ENCODE data around the gene ATRN. TPM values are rescaled to one million over a fixed set of nuclear protein-coding genes. Genes with fewer than 3 reads are reported as not detected.

Gene ATRN
- total RNA-seq, 1 experiment from 2014 or later, result 19.9 TPM

DNA sequence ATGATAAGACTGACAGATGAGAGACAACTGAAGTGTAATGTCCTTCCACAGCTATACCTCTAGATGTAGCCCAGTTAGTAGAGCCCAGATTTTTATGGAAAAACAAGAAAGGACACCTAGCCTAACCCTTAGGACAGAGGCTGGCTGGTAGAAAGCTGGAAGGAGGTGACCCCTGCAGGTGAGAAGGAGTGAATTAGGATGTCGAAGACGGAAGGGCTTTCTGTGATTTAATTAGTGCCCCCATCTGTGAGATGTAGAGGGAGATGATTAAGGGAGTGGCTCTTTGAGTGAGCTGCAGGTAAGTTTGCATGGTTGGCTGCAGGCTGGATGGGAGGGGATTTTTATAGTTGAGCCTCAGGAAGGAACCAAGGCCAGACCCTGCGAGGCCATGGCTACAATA lies 109.6 kb downstream of the ATRN start:
- DNase-seq (ENCODE audit: low spot score), result peak; percentile 23
- Mint-ChIP-seq H3K4me3 (no peak overlapping the region), H3K4me1 (peaks cover 6% of the 10 kb centered on the region), H3K9me3 (no peaks in the 10 kb centered on the region), H3K27me3 (ENCODE audit: low read depth) (no peaks in the 10 kb centered on the region), H3K27ac (no peak overlapping the region), H3K36me3 (peaks cover 10% of the 10 kb centered on the region; the same call in 1 of the 2 replicates)
- ChIA-PET CTCF (interaction anchor here (0.5 to 2.3 kb wide), 11 partner anchors 9 to 279 kb away, joined by 3 to 10 read pairs (median 3); no protein-coding TSS in a partner anchor), POLR2A (no interaction called here)
- peak; percentile 97 for ATAC-seq
- TF ChIP-seq, protein P1, sequence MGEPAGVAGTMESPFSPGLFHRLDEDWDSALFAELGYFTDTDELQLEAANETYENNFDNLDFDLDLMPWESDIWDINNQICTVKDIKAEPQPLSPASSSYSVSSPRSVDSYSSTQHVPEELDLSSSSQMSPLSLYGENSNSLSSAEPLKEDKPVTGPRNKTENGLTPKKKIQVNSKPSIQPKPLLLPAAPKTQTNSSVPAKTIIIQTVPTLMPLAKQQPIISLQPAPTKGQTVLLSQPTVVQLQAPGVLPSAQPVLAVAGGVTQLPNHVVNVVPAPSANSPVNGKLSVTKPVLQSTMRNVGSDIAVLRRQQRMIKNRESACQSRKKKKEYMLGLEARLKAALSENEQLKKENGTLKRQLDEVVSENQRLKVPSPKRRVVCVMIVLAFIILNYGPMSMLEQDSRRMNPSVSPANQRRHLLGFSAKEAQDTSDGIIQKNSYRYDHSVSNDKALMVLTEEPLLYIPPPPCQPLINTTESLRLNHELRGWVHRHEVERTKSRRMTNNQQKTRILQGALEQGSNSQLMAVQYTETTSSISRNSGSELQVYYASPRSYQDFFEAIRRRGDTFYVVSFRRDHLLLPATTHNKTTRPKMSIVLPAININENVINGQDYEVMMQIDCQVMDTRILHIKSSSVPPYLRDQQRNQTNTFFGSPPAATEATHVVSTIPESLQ (CRISPR knock-in tag; IDR thresholded peaks at IDR 0.05), result no peak
- TF ChIP-seq, protein P2, sequence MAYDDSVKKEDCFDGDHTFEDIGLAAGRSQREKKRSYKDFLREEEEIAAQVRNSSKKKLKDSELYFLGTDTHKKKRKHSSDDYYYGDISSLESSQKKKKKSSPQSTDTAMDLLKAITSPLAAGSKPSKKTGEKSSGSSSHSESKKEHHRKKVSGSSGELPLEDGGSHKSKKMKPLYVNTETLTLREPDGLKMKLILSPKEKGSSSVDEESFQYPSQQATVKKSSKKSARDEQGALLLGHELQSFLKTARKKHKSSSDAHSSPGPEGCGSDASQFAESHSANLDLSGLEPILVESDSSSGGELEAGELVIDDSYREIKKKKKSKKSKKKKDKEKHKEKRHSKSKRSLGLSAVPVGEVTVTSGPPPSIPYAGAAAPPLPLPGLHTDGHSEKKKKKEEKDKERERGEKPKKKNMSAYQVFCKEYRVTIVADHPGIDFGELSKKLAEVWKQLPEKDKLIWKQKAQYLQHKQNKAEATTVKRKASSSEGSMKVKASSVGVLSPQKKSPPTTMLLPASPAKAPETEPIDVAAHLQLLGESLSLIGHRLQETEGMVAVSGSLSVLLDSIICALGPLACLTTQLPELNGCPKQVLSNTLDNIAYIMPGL (CRISPR knock-in tag; IDR thresholded peaks at IDR 0.05), result no peak
- TF ChIP-seq ZNF219 (CRISPR knock-in tag; IDR thresholded peaks at IDR 0.05; ENCODE audit: borderline replicate concordance) (no peak), RORB (CRISPR knock-in tag; IDR thresholded peaks at IDR 0.05) (no peak), ZNF121 (CRISPR knock-in tag; IDR thresholded peaks at IDR 0.05) (no peak), TEAD1 (CRISPR knock-in tag; IDR thresholded peaks at IDR 0.05) (no peak), HMGA2 (CRISPR knock-in tag; IDR thresholded peaks at IDR 0.05) (no peak), CREB1 (CRISPR knock-in tag; IDR thresholded peaks at IDR 0.05) (no peak), ELF4 (CRISPR knock-in tag; IDR thresholded peaks at IDR 0.05; ENCODE audit: low read depth) (no peak), ZNF263 (CRISPR knock-in tag; IDR thresholded peaks at IDR 0.05; ENCODE audit: low read depth) (no peak), ZNF138 (CRISPR knock-in tag; conservative IDR thresholded peaks at IDR 0.05) (no peak)
- TF ChIP-seq, protein P3, sequence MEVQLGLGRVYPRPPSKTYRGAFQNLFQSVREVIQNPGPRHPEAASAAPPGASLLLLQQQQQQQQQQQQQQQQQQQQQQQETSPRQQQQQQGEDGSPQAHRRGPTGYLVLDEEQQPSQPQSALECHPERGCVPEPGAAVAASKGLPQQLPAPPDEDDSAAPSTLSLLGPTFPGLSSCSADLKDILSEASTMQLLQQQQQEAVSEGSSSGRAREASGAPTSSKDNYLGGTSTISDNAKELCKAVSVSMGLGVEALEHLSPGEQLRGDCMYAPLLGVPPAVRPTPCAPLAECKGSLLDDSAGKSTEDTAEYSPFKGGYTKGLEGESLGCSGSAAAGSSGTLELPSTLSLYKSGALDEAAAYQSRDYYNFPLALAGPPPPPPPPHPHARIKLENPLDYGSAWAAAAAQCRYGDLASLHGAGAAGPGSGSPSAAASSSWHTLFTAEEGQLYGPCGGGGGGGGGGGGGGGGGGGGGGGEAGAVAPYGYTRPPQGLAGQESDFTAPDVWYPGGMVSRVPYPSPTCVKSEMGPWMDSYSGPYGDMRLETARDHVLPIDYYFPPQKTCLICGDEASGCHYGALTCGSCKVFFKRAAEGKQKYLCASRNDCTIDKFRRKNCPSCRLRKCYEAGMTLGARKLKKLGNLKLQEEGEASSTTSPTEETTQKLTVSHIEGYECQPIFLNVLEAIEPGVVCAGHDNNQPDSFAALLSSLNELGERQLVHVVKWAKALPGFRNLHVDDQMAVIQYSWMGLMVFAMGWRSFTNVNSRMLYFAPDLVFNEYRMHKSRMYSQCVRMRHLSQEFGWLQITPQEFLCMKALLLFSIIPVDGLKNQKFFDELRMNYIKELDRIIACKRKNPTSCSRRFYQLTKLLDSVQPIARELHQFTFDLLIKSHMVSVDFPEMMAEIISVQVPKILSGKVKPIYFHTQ (CRISPR knock-in tag; IDR thresholded peaks at IDR 0.05), result no peak
- TF ChIP-seq, protein P4, sequence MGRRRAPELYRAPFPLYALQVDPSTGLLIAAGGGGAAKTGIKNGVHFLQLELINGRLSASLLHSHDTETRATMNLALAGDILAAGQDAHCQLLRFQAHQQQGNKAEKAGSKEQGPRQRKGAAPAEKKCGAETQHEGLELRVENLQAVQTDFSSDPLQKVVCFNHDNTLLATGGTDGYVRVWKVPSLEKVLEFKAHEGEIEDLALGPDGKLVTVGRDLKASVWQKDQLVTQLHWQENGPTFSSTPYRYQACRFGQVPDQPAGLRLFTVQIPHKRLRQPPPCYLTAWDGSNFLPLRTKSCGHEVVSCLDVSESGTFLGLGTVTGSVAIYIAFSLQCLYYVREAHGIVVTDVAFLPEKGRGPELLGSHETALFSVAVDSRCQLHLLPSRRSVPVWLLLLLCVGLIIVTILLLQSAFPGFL (CRISPR knock-in tag; IDR thresholded peaks at IDR 0.05; ENCODE audit: borderline replicate concordance), result no peak
- TF ChIP-seq, protein P5, sequence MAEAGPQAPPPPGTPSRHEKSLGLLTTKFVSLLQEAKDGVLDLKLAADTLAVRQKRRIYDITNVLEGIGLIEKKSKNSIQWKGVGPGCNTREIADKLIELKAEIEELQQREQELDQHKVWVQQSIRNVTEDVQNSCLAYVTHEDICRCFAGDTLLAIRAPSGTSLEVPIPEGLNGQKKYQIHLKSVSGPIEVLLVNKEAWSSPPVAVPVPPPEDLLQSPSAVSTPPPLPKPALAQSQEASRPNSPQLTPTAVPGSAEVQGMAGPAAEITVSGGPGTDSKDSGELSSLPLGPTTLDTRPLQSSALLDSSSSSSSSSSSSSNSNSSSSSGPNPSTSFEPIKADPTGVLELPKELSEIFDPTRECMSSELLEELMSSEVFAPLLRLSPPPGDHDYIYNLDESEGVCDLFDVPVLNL (CRISPR knock-in tag; IDR thresholded peaks at IDR 0.05; ENCODE audit: borderline replicate concordance, low read depth), result no peak

DNA sequence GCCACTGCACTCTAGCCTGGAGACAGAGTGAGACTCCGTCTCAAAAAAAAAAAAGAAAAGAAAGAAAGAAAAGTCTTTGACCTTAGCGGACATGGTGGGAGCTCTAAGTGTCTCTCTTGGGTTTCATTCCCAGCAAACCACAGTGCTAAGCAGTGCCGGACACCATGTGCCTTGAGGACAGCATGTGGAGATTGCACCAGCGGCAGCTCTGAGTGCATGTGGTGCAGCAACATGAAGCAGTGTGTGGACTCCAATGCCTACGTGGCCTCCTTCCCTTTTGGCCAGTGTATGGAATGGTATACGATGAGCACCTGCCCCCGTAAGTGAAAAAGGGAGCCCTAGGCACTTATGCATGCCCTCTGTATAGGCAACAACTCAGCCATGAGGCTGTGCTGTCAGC lies 112.9 kb downstream of the ATRN start:
- POLR2A ChIA-PET, result no interaction called here
- CTCF ChIA-PET, result no interaction called here
- no peak for DNase-seq (ENCODE audit: low spot score)
- Mint-ChIP-seq H3K4me3 (no peak overlapping the region), H3K27ac (peak overlapping the region; percentile 10; the same call in 1 of the 2 replicates), H3K9me3 (peaks cover 16% of the 10 kb centered on the region), H3K36me3 (peaks cover 34% of the 10 kb centered on the region), H3K4me1 (peaks cover 6% of the 10 kb centered on the region), H3K27me3 (ENCODE audit: low read depth) (no peaks in the 10 kb centered on the region)
- ATAC-seq, result no peak
- TF ChIP-seq CREM (CRISPR knock-in tag; IDR thresholded peaks at IDR 0.05), result no peak
- TF ChIP-seq TEAD4 (CRISPR knock-in tag; IDR thresholded peaks at IDR 0.05), result no peak
- TF ChIP-seq ZNF263 (CRISPR knock-in tag; IDR thresholded peaks at IDR 0.05; ENCODE audit: low read depth), result no peak
- TF ChIP-seq, protein P6, sequence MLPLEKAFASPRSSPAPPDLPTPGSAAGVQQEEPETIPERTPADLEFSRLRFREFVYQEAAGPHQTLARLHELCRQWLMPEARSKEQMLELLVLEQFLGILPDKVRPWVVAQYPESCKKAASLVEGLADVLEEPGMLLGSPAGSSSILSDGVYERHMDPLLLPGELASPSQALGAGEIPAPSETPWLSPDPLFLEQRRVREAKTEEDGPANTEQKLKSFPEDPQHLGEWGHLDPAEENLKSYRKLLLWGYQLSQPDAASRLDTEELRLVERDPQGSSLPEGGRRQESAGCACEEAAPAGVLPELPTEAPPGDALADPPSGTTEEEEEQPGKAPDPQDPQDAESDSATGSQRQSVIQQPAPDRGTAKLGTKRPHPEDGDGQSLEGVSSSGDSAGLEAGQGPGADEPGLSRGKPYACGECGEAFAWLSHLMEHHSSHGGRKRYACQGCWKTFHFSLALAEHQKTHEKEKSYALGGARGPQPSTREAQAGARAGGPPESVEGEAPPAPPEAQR (CRISPR knock-in tag; IDR thresholded peaks at IDR 0.05), result no peak
- TF ChIP-seq, protein P7, sequence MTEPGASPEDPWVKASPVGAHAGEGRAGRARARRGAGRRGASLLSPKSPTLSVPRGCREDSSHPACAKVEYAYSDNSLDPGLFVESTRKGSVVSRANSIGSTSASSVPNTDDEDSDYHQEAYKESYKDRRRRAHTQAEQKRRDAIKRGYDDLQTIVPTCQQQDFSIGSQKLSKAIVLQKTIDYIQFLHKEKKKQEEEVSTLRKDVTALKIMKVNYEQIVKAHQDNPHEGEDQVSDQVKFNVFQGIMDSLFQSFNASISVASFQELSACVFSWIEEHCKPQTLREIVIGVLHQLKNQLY (CRISPR knock-in tag; IDR thresholded peaks at IDR 0.05), result no peak
- TF ChIP-seq TCF7 (CRISPR knock-in tag; IDR thresholded peaks at IDR 0.05; ENCODE audit: low read depth), result no peak
- TF ChIP-seq, protein P8, sequence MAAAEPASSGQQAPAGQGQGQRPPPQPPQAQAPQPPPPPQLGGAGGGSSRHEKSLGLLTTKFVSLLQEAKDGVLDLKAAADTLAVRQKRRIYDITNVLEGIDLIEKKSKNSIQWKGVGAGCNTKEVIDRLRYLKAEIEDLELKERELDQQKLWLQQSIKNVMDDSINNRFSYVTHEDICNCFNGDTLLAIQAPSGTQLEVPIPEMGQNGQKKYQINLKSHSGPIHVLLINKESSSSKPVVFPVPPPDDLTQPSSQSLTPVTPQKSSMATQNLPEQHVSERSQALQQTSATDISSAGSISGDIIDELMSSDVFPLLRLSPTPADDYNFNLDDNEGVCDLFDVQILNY (CRISPR knock-in tag; IDR thresholded peaks at IDR 0.05), result no peak
- TF ChIP-seq, protein P9, sequence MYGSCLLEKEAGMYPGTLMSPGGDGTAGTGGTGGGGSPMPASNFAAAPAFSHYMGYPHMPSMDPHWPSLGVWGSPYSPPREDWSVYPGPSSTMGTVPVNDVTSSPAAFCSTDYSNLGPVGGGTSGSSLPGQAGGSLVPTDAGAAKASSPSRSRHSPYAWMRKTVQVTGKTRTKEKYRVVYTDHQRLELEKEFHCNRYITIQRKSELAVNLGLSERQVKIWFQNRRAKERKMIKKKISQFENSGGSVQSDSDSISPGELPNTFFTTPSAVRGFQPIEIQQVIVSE (CRISPR knock-in tag; IDR thresholded peaks at IDR 0.05; ENCODE audit: borderline replicate concordance), result no peak
- TF ChIP-seq, protein P10, sequence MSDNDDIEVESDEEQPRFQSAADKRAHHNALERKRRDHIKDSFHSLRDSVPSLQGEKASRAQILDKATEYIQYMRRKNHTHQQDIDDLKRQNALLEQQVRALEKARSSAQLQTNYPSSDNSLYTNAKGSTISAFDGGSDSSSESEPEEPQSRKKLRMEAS (CRISPR knock-in tag; IDR thresholded peaks at IDR 0.05), result no peak
- no peak for TF ChIP-seq RORB (CRISPR knock-in tag; IDR thresholded peaks at IDR 0.05)
